Osteoblast (primary cell): ENCODE data around the gene PDE8B. TPM values are rescaled to one million over a fixed set of nuclear protein-coding genes. Genes with fewer than 3 reads are reported as not detected.

Experiments
- DNase-seq: peaks from one replicate; pipeline ENCODE4 v3.0.0; 2011; ENCODE audit warnings: low spot score, mixed read lengths; ENCODE audit not compliant: insufficient read length; ENCODE audit errors: missing footprints
- H2AFZ ChIP-seq: 2 replicates; pipeline ENCODE4 v1.6.0; 2011; ENCODE audit warnings: mild to moderate bottlenecking, low read length
- H3K27ac ChIP-seq: 2 replicates; pipeline ENCODE4 v1.5.1; 2011; ENCODE audit warnings: mild to moderate bottlenecking, low read depth, low read length, moderate library complexity
- H3K27me3 ChIP-seq: 2 replicates; pipeline ENCODE4 v1.6.0; 2012; ENCODE audit warnings: mild to moderate bottlenecking, control low read depth, inconsistent platforms, low read length, moderate library complexity; ENCODE audit not compliant: insufficient read depth
- H3K36me3 ChIP-seq: 2 replicates; pipeline ENCODE4 v1.5.1; 2011; ENCODE audit warnings: mild to moderate bottlenecking, low read length, control low read depth, moderate library complexity; ENCODE audit not compliant: insufficient read depth
- H3K4me1 ChIP-seq: 2 replicates; pipeline ENCODE4 v1.5.1; 2011; ENCODE audit warnings: mild to moderate bottlenecking, low read length, control low read depth, moderate library complexity; ENCODE audit not compliant: insufficient read depth
- H3K4me2 ChIP-seq: 2 replicates; pipeline ENCODE4 v1.6.0; 2011; ENCODE audit warnings: mild to moderate bottlenecking, low read length; ENCODE audit not compliant: insufficient read depth
- H3K4me3 ChIP-seq: fragments of 200-600 bp; sonication (generic); 3 replicates; pipeline ENCODE4 v1.5.1; 2012; ENCODE audit warnings: mild to moderate bottlenecking, low read length, inconsistent platforms; ENCODE audit not compliant: insufficient read depth
- H3K79me2 ChIP-seq: 2 replicates; pipeline ENCODE4 v1.6.0; 2012; ENCODE audit warnings: mild to moderate bottlenecking, low read length, control low read depth, inconsistent platforms; ENCODE audit not compliant: insufficient read depth
- H3K9me3 ChIP-seq: 2 replicates; pipeline ENCODE4 v1.5.1; 2011; ENCODE audit warnings: low read depth, low read length, control low read depth
- H4K20me1 ChIP-seq: 2 replicates; pipeline ENCODE4 v1.6.0; 2012; ENCODE audit warnings: mild to moderate bottlenecking, low read length, control low read depth; ENCODE audit not compliant: insufficient read depth
- CTCF ChIP-seq: IDR thresholded peaks from 2 replicates; pipeline ENCODE4 v1.5.1; 2011; ENCODE audit warnings: mild to moderate bottlenecking, low read depth, low read length, moderate library complexity; ENCODE audit errors: extremely low read depth
- total RNA-seq: library from RNA; depleted of rRNA; stranded (reverse); fragments of >200 nt; gene quantifications from 2 replicates; pipeline ENCODE4 v1.2.3, GENCODE V29; 2012

PDE8B gene
- total RNA-seq, 1 donor: under 0.01 TPM

GRCh38 chr5:77390795-77391194 lies 180.3 kb downstream of the PDE8B start:
- Histone ChIP-seq H3K27me3 (no peaks in the 10 kb centered on the region), H3K9me3 (no peaks in the 10 kb centered on the region), H3K27ac (peak overlapping the region; percentile 2), H3K4me3 (no peak overlapping the region), H3K79me2 (no peaks in the 10 kb centered on the region), H4K20me1 (no peaks in the 10 kb centered on the region), H2AFZ (no peak overlapping the region), H3K4me1 (peaks cover 19% of the 10 kb centered on the region), H3K4me2 (peak overlapping the region; percentile 42), H3K36me3 (no peaks in the 10 kb centered on the region)
- TF ChIP-seq CTCF: no peak
- peak; percentile 87 for DNase-seq

GRCh38 chr5:77391240-77391765 lies 180.8 kb downstream of the PDE8B start:
- peak overlapping the region; percentile 42 for H3K4me2 ChIP-seq
- no peaks in the 10 kb centered on the region for H3K9me3 ChIP-seq
- no peak overlapping the region for H2AFZ ChIP-seq
- no peak overlapping the region for H3K27ac ChIP-seq
- H3K79me2 ChIP-seq: no peaks in the 10 kb centered on the region
- TF ChIP-seq CTCF: no peak
- no peaks in the 10 kb centered on the region for H3K36me3 ChIP-seq
- no peaks in the 10 kb centered on the region for H3K27me3 ChIP-seq
- H4K20me1 ChIP-seq: no peaks in the 10 kb centered on the region
- H3K4me1 ChIP-seq: peaks cover 19% of the 10 kb centered on the region
- DNase-seq: no peak
- H3K4me3 ChIP-seq: no peak overlapping the region

- H3K4me3 ChIP-seq: no peak overlapping the region
- peaks cover 24% of the 10 kb centered on the region for H3K4me1 ChIP-seq
- H3K79me2 ChIP-seq: no peaks in the 10 kb centered on the region
- no peak for TF ChIP-seq CTCF
- H3K36me3 ChIP-seq: no peaks in the 10 kb centered on the region
- no peaks in the 10 kb centered on the region for H3K9me3 ChIP-seq
- no peaks in the 10 kb centered on the region for H3K27me3 ChIP-seq
- H4K20me1 ChIP-seq: no peaks in the 10 kb centered on the region
- no peak overlapping the region for H3K27ac ChIP-seq
- H2AFZ ChIP-seq: no peak overlapping the region
- DNase-seq: no peak
- H3K4me2 ChIP-seq: no peak overlapping the region
Measured at GRCh38 chr5:77394064-77394715, 183.7 kb downstream of the PDE8B start.

- no peak overlapping the region for H2AFZ ChIP-seq
- H3K79me2 ChIP-seq: no peaks in the 10 kb centered on the region
- DNase-seq: no peak
- no peaks in the 10 kb centered on the region for H3K27me3 ChIP-seq
- no peak overlapping the region for H3K4me3 ChIP-seq
- no peaks in the 10 kb centered on the region for H3K9me3 ChIP-seq
- H4K20me1 ChIP-seq: no peaks in the 10 kb centered on the region
- no peak overlapping the region for H3K4me2 ChIP-seq
- H3K36me3 ChIP-seq: no peaks in the 10 kb centered on the region
- peaks cover 14% of the 10 kb centered on the region for H3K4me1 ChIP-seq
- no peak overlapping the region for H3K27ac ChIP-seq
- no peak for TF ChIP-seq CTCF
Measured at GRCh38 chr5:77396017-77396416, 185.5 kb downstream of the PDE8B start.
